Liver (tissue), 9 donors: ENCODE data around the gene AVL9. TPM values are rescaled to one million over a fixed set of nuclear protein-coding genes. Genes with fewer than 3 reads are reported as not detected.

ENCODE experiments used
- DNase-seq: peaks from one replicate; pipeline ENCODE4 v3.0.0-alpha.2; 2017; ENCODE audit warnings: low spot score
- H3K27ac ChIP-seq, 2 donors: one replicate each; pipeline ENCODE4 v1.7.0; 2013; ENCODE audit warnings: inconsistent platforms in 2 of 2, low read length in 2 of 2, control low read depth in 1 of 2, low read depth in 1 of 2, mild to moderate bottlenecking in 1 of 2
- H3K27me3 ChIP-seq, 4 donors: one replicate each; pipeline versions ENCODE4 v1.6.1 to v1.7.0; 2013; ENCODE audit warnings: low read length in 3 of 4, inconsistent platforms in 1 of 4, mild to moderate bottlenecking in 1 of 4, moderate library complexity in 1 of 4; ENCODE audit not compliant: control insufficient read depth in 4 of 4, insufficient read depth in 4 of 4
- H3K36me3 ChIP-seq, 4 donors: one replicate each; pipeline versions ENCODE4 v1.6.1 to v1.7.0; 2013; ENCODE audit warnings: low read length in 3 of 4, mild to moderate bottlenecking in 3 of 4, low read depth in 1 of 4, moderate library complexity in 1 of 4; ENCODE audit not compliant: control insufficient read depth in 4 of 4, insufficient read depth in 3 of 4
- H3K4me1 ChIP-seq, 4 donors: one replicate each; pipeline versions ENCODE4 v1.6.1 to v1.7.0; 2013; ENCODE audit warnings: low read length in 3 of 4, mild to moderate bottlenecking in 3 of 4, moderate library complexity in 1 of 4; ENCODE audit not compliant: control insufficient read depth in 4 of 4, insufficient read depth in 4 of 4
- H3K4me3 ChIP-seq, 3 donors: one replicate each; pipeline versions ENCODE4 v1.6.1 to v1.7.0; 2013; ENCODE audit warnings: low read length in 3 of 3, control low read depth in 1 of 3, low read depth in 1 of 3, mild to moderate bottlenecking in 1 of 3
- H3K9ac ChIP-seq, 2 donors: one replicate each; pipeline ENCODE4 v1.7.0; 2013; ENCODE audit warnings: low read length in 2 of 2, mild to moderate bottlenecking in 2 of 2, moderate library complexity in 2 of 2, control low read depth in 1 of 2, low read depth in 1 of 2
- H3K9me3 ChIP-seq, 4 donors: one replicate each; pipeline versions ENCODE4 v1.6.1 to v1.7.0; 2013; ENCODE audit warnings: low read length in 3 of 4; ENCODE audit not compliant: control insufficient read depth in 4 of 4
- ATF3 ChIP-seq: IDR thresholded peaks from 2 replicates; pipeline ENCODE4 v1.6.1; 2016; ENCODE audit warnings: antibody characterized with exemption
- EGR1 ChIP-seq, 2 donors: IDR thresholded peaks; 2 replicates each; pipeline ENCODE4 v1.6.1; 2016 to 2018; ENCODE audit warnings: antibody characterized with exemption in 2 of 2, low read depth in 2 of 2
- FOXA1 ChIP-seq: IDR thresholded peaks from 2 replicates; pipeline ENCODE4 v1.6.1; 2016; ENCODE audit warnings: antibody characterized with exemption
- FOXA2 ChIP-seq: IDR thresholded peaks from 2 replicates; pipeline ENCODE4 v1.6.1; 2016; ENCODE audit warnings: antibody characterized with exemption
- GABPA ChIP-seq, 2 donors: IDR thresholded peaks in 1 of 2; conservative IDR thresholded peaks in 1 of 2; 2 replicates each; pipeline ENCODE4 v1.6.1; 2016; ENCODE audit warnings: antibody characterized with exemption in 2 of 2, mild to moderate bottlenecking in 1 of 2, moderate library complexity in 1 of 2
- HNF4A ChIP-seq, 2 donors: conservative IDR thresholded peaks; 2 replicates each; pipeline ENCODE4 v1.6.1; 2016; ENCODE audit warnings: antibody characterized with exemption in 2 of 2, mild to moderate bottlenecking in 2 of 2
- HNF4G ChIP-seq: IDR thresholded peaks from 2 replicates; pipeline ENCODE4 v1.6.1; 2016; ENCODE audit warnings: antibody characterized with exemption
- JUND ChIP-seq, 2 donors: IDR thresholded peaks; 2 replicates each; pipeline ENCODE4 v1.6.1; 2016; ENCODE audit warnings: antibody characterized with exemption in 2 of 2
- MAX ChIP-seq: IDR thresholded peaks from 2 replicates; pipeline ENCODE4 v1.6.1; 2016; ENCODE audit warnings: antibody characterized with exemption
- NR2F2 ChIP-seq: IDR thresholded peaks from 2 replicates; pipeline ENCODE4 v1.6.1; 2016; ENCODE audit warnings: antibody characterized with exemption
- RAD21 ChIP-seq, 2 donors: IDR thresholded peaks; 2 replicates each; pipeline ENCODE4 v1.6.1; 2016; ENCODE audit warnings: antibody characterized with exemption in 2 of 2, mild to moderate bottlenecking in 2 of 2
- RXRA ChIP-seq, 2 donors: IDR thresholded peaks; 2 replicates each; pipeline ENCODE4 v1.6.1; 2017 to 2018; ENCODE audit warnings: antibody characterized with exemption in 2 of 2, mild to moderate bottlenecking in 1 of 2
- SP1 ChIP-seq: IDR thresholded peaks from 2 replicates; pipeline ENCODE4 v1.6.1; 2018; ENCODE audit warnings: antibody characterized with exemption, mild to moderate bottlenecking
- TAF1 ChIP-seq: conservative IDR thresholded peaks from 2 replicates; pipeline ENCODE4 v1.6.1; 2016; ENCODE audit warnings: antibody characterized with exemption, mild to moderate bottlenecking
- YY1 ChIP-seq: IDR thresholded peaks from 2 replicates; pipeline ENCODE4 v1.6.1; 2016; ENCODE audit warnings: antibody characterized with exemption, mild to moderate bottlenecking
- WGBS: extraction: QIAGEN DNeasy Blood & Tissue Kit; methylation state at CpG from one replicate; pipeline ENCODE4 v1.1.7; 2013; 5-methylcytosine and 5-hydroxymethylcytosine counted together
- polyA plus RNA-seq, 2 donors: library from polyadenylated mRNA; stranded (reverse) in 1 of 2; unstranded in 1 of 2; fragments of 200-250 nt in 1 of 2; fragments of >200 nt in 1 of 2; fragmentation: Nextera tagmentation in 1 of 2; extraction: Ambion mirVana in 1 of 2; gene quantifications; one replicate each; pipeline versions ENCODE4 v1.2.1 to v1.2.3, GENCODE V29; 2013 to 2015
- total RNA-seq, 2 donors: library from RNA; depleted of rRNA; stranded (reverse); fragments of >200 nt; gene quantifications; one replicate each; pipeline ENCODE4 v1.2.3, GENCODE V29; 2014
- TF ChIP-seq, protein P1 (sequence below): fragments of 150-350 bp; IDR thresholded peaks from 2 replicates; pipeline ENCODE4 v1.5.1; 2017; ENCODE audit warnings: improper control_type of control experiment, low read depth, low read length; ENCODE audit not compliant: missing input control
- TF ChIP-seq, protein P2 (sequence below): IDR thresholded peaks from 2 replicates; pipeline ENCODE4 v1.6.1; 2016; ENCODE audit warnings: antibody characterized with exemption
- TF ChIP-seq, protein P3 (sequence below): IDR thresholded peaks from 2 replicates; pipeline ENCODE4 v1.6.1; 2016; ENCODE audit warnings: antibody characterized with exemption, mild to moderate bottlenecking
- donor health status: healthy.
- donor health status: healthy.
- donor health status: healthy.
- donor health status: healthy.
- donor health status: healthy.

AVL9 gene
- total and polyA plus RNA-seq, 4 donors, result 5.5 to 18.5 (median 11.6) TPM

DNA sequence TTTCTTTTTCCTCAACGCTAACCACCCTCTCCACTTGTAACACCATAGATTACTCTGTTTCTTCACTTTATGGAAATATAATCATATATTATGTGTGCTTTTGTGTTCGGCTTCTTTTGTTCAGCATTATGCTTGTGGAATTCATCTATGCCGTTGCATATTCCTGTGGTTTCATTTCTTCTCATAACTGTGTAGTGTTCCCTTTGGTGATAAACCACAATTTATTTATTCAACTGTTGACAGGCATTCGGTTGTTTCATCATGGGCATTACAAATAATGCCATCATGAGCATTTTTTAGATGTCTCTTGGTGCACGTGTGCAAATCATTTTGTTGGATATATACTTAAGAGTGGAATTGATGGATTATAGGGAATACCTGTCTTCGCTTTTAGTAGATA, 12.1 kb downstream of the AVL9 start:
- no peak overlapping the region for H3K27ac ChIP-seq
- no peak overlapping the region for H3K9ac ChIP-seq
- H3K4me1 ChIP-seq, result no peaks in the 10 kb centered on the region
- no peaks in the 10 kb centered on the region for H3K27me3 ChIP-seq
- H3K4me3 ChIP-seq, result no peak overlapping the region
- WGBS, result 95% methylated on average over 6 of the region's 6 CpGs
- H3K36me3 ChIP-seq, result no peaks in the 10 kb centered on the region
- TF ChIP-seq GABPA (IDR thresholded peaks at IDR 0.05 in 1 of 2, conservative IDR thresholded peaks at IDR 0.05 in 1 of 2) (no peak), YY1 (no peak), JUND (IDR thresholded peaks at IDR 0.05) (no peak), EGR1 (IDR thresholded peaks at IDR 0.05; ENCODE audit: low read depth in 2 of 2) (no peak), RAD21 (IDR thresholded peaks at IDR 0.05) (no peak), MAX (no peak), HNF4G (no peak), FOXA1 (no peak), RXRA (IDR thresholded peaks at IDR 0.05) (no peak), TAF1 (no peak), HNF4A (conservative IDR thresholded peaks at IDR 0.05) (no peak), NR2F2 (no peak)
- TF ChIP-seq, protein P1, sequence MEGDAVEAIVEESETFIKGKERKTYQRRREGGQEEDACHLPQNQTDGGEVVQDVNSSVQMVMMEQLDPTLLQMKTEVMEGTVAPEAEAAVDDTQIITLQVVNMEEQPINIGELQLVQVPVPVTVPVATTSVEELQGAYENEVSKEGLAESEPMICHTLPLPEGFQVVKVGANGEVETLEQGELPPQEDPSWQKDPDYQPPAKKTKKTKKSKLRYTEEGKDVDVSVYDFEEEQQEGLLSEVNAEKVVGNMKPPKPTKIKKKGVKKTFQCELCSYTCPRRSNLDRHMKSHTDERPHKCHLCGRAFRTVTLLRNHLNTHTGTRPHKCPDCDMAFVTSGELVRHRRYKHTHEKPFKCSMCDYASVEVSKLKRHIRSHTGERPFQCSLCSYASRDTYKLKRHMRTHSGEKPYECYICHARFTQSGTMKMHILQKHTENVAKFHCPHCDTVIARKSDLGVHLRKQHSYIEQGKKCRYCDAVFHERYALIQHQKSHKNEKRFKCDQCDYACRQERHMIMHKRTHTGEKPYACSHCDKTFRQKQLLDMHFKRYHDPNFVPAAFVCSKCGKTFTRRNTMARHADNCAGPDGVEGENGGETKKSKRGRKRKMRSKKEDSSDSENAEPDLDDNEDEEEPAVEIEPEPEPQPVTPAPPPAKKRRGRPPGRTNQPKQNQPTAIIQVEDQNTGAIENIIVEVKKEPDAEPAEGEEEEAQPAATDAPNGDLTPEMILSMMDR, result no peak
- no peak for DNase-seq
- no peaks in the 10 kb centered on the region for H3K9me3 ChIP-seq

DNA sequence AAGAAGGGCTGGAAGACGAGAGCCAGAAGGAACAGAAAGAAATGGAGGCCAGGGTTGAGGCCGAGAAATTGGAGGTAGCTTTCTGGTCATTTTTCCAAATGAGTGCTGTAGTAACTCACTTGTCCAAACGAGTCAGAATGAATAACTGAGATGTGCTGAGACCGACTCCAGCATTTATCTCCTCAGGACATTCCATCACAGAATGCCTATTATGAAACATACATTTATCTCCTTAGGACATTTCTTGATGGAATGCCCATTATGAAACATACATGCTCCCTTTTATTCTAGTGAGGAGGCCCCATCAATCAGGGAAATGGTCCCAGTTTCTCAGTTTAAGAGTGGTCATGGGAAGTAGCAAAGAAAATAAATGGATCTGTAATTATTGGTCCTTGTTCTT, 16.5 kb downstream of the AVL9 start:
- DNase-seq, result no peak
- TF ChIP-seq RXRA (IDR thresholded peaks at IDR 0.05), result no peak
- no peak for TF ChIP-seq HNF4G
- no peak for TF ChIP-seq TAF1
- no peak for TF ChIP-seq NR2F2
- TF ChIP-seq GABPA (IDR thresholded peaks at IDR 0.05 in 1 of 2, conservative IDR thresholded peaks at IDR 0.05 in 1 of 2), result no peak
- TF ChIP-seq, protein P1, result no peak
- TF ChIP-seq, protein P2, sequence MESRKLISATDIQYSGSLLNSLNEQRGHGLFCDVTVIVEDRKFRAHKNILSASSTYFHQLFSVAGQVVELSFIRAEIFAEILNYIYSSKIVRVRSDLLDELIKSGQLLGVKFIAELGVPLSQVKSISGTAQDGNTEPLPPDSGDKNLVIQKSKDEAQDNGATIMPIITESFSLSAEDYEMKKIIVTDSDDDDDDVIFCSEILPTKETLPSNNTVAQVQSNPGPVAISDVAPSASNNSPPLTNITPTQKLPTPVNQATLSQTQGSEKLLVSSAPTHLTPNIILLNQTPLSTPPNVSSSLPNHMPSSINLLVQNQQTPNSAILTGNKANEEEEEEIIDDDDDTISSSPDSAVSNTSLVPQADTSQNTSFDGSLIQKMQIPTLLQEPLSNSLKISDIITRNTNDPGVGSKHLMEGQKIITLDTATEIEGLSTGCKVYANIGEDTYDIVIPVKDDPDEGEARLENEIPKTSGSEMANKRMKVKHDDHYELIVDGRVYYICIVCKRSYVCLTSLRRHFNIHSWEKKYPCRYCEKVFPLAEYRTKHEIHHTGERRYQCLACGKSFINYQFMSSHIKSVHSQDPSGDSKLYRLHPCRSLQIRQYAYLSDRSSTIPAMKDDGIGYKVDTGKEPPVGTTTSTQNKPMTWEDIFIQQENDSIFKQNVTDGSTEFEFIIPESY, result no peak
- no peak for TF ChIP-seq JUND (IDR thresholded peaks at IDR 0.05)
- TF ChIP-seq EGR1 (IDR thresholded peaks at IDR 0.05; ENCODE audit: low read depth in 2 of 2), result no peak
- no peak for TF ChIP-seq FOXA1
- TF ChIP-seq, protein P3, sequence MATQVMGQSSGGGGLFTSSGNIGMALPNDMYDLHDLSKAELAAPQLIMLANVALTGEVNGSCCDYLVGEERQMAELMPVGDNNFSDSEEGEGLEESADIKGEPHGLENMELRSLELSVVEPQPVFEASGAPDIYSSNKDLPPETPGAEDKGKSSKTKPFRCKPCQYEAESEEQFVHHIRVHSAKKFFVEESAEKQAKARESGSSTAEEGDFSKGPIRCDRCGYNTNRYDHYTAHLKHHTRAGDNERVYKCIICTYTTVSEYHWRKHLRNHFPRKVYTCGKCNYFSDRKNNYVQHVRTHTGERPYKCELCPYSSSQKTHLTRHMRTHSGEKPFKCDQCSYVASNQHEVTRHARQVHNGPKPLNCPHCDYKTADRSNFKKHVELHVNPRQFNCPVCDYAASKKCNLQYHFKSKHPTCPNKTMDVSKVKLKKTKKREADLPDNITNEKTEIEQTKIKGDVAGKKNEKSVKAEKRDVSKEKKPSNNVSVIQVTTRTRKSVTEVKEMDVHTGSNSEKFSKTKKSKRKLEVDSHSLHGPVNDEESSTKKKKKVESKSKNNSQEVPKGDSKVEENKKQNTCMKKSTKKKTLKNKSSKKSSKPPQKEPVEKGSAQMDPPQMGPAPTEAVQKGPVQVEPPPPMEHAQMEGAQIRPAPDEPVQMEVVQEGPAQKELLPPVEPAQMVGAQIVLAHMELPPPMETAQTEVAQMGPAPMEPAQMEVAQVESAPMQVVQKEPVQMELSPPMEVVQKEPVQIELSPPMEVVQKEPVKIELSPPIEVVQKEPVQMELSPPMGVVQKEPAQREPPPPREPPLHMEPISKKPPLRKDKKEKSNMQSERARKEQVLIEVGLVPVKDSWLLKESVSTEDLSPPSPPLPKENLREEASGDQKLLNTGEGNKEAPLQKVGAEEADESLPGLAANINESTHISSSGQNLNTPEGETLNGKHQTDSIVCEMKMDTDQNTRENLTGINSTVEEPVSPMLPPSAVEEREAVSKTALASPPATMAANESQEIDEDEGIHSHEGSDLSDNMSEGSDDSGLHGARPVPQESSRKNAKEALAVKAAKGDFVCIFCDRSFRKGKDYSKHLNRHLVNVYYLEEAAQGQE, result no peak
- no peak for TF ChIP-seq FOXA2
- no peak for TF ChIP-seq SP1
- no peak for TF ChIP-seq MAX
- no peak for TF ChIP-seq YY1
- no peak for TF ChIP-seq ATF3
- no peak for TF ChIP-seq RAD21 (IDR thresholded peaks at IDR 0.05)
- TF ChIP-seq HNF4A (conservative IDR thresholded peaks at IDR 0.05), result no peak
- no peaks in the 10 kb centered on the region for H3K27me3 ChIP-seq
- no peak overlapping the region for H3K4me3 ChIP-seq
- H3K27ac ChIP-seq, result no peak overlapping the region
- H3K9ac ChIP-seq, result no peak overlapping the region
- WGBS, result 94% methylated on average over 4 of the region's 4 CpGs
- H3K4me1 ChIP-seq, result peaks cover 0 to 2% (median 0%) of the 10 kb centered on the region in 4 donors
- H3K9me3 ChIP-seq, result no peaks in the 10 kb centered on the region
- no peaks in the 10 kb centered on the region for H3K36me3 ChIP-seq
